B cell (primary cell): ENCODE results near the gene GMPPB. TPM values are rescaled to one million over a fixed set of nuclear protein-coding genes. Genes with fewer than 3 reads are reported as not detected.

Experiments used
- ATAC-seq: fragments of 200-7000 bp; cut with Tn5 transposase; one replicate; pipeline ENCODE4 v1.10.0; 2021; ENCODE audit warnings: low read depth, mild to moderate bottlenecking, moderate number of reproducible peaks, moderate library complexity
- CTCF ChIA-PET: fragments of 350-600 bp; sonication (Branson Sonifier 250); formaldehyde crosslinking; loops from one replicate; lab custom pipeline; 2021; ENCODE audit warnings: antibody characterized with exemption, inconsistent platforms; lab: Charles Lee
- POLR2A ChIA-PET: fragments of 350-600 bp; sonication (Branson Sonifier 250); formaldehyde crosslinking; loops from one replicate; lab custom pipeline; 2021; ENCODE audit warnings: antibody characterized with exemption; lab: Charles Lee
- DNase-seq: peaks from one replicate; pipeline ENCODE4 v3.0.0; 2013
- H2AFZ ChIP-seq: 2 replicates; pipeline ENCODE4 v1.6.1; 2012; ENCODE audit warnings: mild to moderate bottlenecking, low read depth, low read length; ENCODE audit not compliant: insufficient read depth, poor library complexity, severe bottlenecking
- H3K27ac ChIP-seq, 2 donors: 1 replicate in 1 of 2; 2 replicates in 1 of 2; pipeline ENCODE4 v1.5.1; 2012 to 2013; ENCODE audit warnings: low read length in 2 of 2, mild to moderate bottlenecking in 2 of 2, moderate library complexity in 1 of 2
- H3K27me3 ChIP-seq, 4 experiments: fragments of 200-600 bp in 1 of 4; sonication (generic) in 1 of 4; replicated peaks in 1 of 4; 1 replicate in 2 of 4; 2 replicates in 2 of 4; pipeline versions ENCODE4 v1.6.1 to v1.7.0; 2013 to 2016; ENCODE audit warnings: low read length in 3 of 4, mild to moderate bottlenecking in 2 of 4, mixed read lengths in 1 of 4, moderate library complexity in 1 of 4; ENCODE audit not compliant: insufficient read depth in 4 of 4, control insufficient read depth in 3 of 4; ENCODE audit errors: control extremely low read depth in 1 of 4
- H3K36me3 ChIP-seq, 2 experiments: replicated peaks in 1 of 2; 1 replicate in 1 of 2; 2 replicates in 1 of 2; pipeline versions ENCODE4 v1.6.1 to v1.7.1; 2013; ENCODE audit warnings: low read length in 1 of 2; ENCODE audit not compliant: insufficient read depth in 2 of 2, control insufficient read depth in 1 of 2; ENCODE audit errors: control extremely low read depth in 1 of 2, extremely low read depth in 1 of 2
- H3K4me1 ChIP-seq, 2 donors: fragments of 200-600 bp in 1 of 2; sonication (generic) in 1 of 2; 1 replicate in 1 of 2; 2 replicates in 1 of 2; pipeline versions ENCODE4 v1.5.1 to v1.6.1; 2013 to 2017; ENCODE audit warnings: low read length in 2 of 2; ENCODE audit not compliant: control insufficient read depth in 2 of 2, insufficient read depth in 2 of 2
- H3K4me2 ChIP-seq: replicated peaks from 2 replicates; pipeline ENCODE3; 2012; ENCODE audit warnings: mild to moderate bottlenecking, low read depth, low read length; ENCODE audit not compliant: poor library complexity, severe bottlenecking
- H3K4me3 ChIP-seq, 5 experiments: fragments of 200-600 bp in 1 of 5; sonication (generic) in 1 of 5; 1 replicate in 3 of 5; 2 replicates in 2 of 5; pipeline versions ENCODE4 v1.5.1 to v1.7.0; 2011 to 2016; ENCODE audit warnings: low read length in 4 of 5, mild to moderate bottlenecking in 4 of 5, low read depth in 2 of 5, control low read depth in 1 of 5, moderate library complexity in 1 of 5; ENCODE audit not compliant: insufficient read depth in 1 of 5; ENCODE audit errors: control extremely low read depth in 1 of 5, extremely low read depth in 1 of 5
- H3K79me2 ChIP-seq: fragments of 200-600 bp; sonication (generic); one replicate; pipeline ENCODE4 v1.6.0; 2016; ENCODE audit warnings: low read length; ENCODE audit not compliant: control insufficient read depth, insufficient read depth
- H3K9ac ChIP-seq: fragments of 200-600 bp; sonication (generic); 2 replicates; pipeline ENCODE4 v1.6.1; 2017; ENCODE audit warnings: mild to moderate bottlenecking, low read length, moderate library complexity
- H3K9me3 ChIP-seq, 3 donors: one replicate each; pipeline versions ENCODE4 v1.6.1 to v1.7.1; 2013; ENCODE audit warnings: low read length in 2 of 3; ENCODE audit not compliant: control insufficient read depth in 2 of 3, insufficient read depth in 1 of 3; ENCODE audit errors: control extremely low read depth in 1 of 3
- H4K20me1 ChIP-seq: 2 replicates; pipeline ENCODE4 v1.6.0; 2012; ENCODE audit warnings: mild to moderate bottlenecking, low read length; ENCODE audit not compliant: insufficient read depth, control insufficient read depth, poor library complexity, severe bottlenecking
- H3K27ac Mint-ChIP-seq: one replicate; pipeline ENCODE4 v1.8.0; 2021; ENCODE audit warnings: mixed read lengths
- H3K27me3 Mint-ChIP-seq: one replicate; pipeline ENCODE4 v1.8.0; 2021; ENCODE audit warnings: mixed read lengths
- H3K4me1 Mint-ChIP-seq: one replicate; pipeline ENCODE4 v1.8.0; 2021; ENCODE audit warnings: mixed read lengths
- H3K4me3 Mint-ChIP-seq: one replicate; pipeline ENCODE4 v1.8.0; 2021; ENCODE audit warnings: mixed read lengths
- H3K9me3 Mint-ChIP-seq: one replicate; pipeline ENCODE4 v1.8.0; 2022; ENCODE audit warnings: mixed read lengths; ENCODE audit not compliant: insufficient read depth
- CTCF ChIP-seq: fragments of 200-600 bp; IDR thresholded peaks from one replicate; pipeline ENCODE4 v1.8.0; 2022; ENCODE audit warnings: antibody characterized with exemption, mild to moderate bottlenecking
- EZH2 ChIP-seq: IDR thresholded peaks from 2 replicates; pipeline ENCODE4 v1.6.1; 2012; ENCODE audit warnings: borderline replicate concordance, low read depth, mild to moderate bottlenecking, moderate library complexity, low read length; ENCODE audit not compliant: insufficient read depth, poor library complexity, severe bottlenecking
- WGBS: methylation state at CpG from one replicate; pipeline ENCODE4 v1.1.5; 2013; ENCODE audit warnings: missing lambda C conversion rate; ENCODE audit not compliant: insufficient coverage; 5-methylcytosine and 5-hydroxymethylcytosine counted together
- intact Hi-C: fragments of 100-400 bp; cut with micrococcal nuclease; formaldehyde crosslinking; loops from one replicate; pipeline ENCODE4 v1.10.0; 2022
- polyA plus RNA-seq: library from polyadenylated mRNA; depleted of rRNA; stranded (reverse); fragments of >200 nt; gene quantifications from 2 replicates; pipeline ENCODE4 v1.2.3, GENCODE V29; 2012
- total RNA-seq, 2 donors: library from RNA; stranded (reverse); fragments of 120-200 nt in 1 of 2; gene quantifications; 1 replicate in 1 of 2; 2 replicates in 1 of 2; pipeline versions ENCODE4 v1.2.3 to v1.2.4, GENCODE V29; 2013 to 2022

Gene GMPPB
- total and polyA plus RNA-seq, 2 donors (not counting 1 experiment from before 2014, with no cell fraction given) = 31.4 to 32.5 TPM

DNA sequence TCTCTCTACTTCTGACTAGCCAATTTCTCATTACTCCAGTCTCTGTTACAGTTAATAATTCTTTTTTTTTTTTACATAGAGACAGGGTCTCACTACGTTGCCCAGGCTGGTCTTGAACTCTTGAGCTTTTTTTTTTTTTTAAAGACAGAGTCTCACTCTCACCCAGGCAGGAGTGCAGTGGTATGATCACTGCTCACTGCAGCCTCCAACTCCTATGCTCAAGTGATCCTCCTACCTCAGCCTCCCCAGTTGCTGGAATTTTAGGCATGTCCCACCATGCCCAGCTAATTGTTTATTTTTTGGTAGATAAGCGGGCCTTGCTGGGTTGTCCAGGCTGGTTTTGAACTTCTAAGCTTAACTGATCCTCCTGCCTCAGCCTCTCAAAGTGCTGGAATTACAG is 49.0 kb upstream of the GMPPB start:
- no peak for ATAC-seq
- H2AFZ ChIP-seq = no peak overlapping the region
- no peak overlapping the region for H3K27ac Mint-ChIP-seq
- H3K4me1 ChIP-seq = no peaks in the 10 kb centered on the region
- no peak for DNase-seq
- intact Hi-C loops = no loop called here
- TF ChIP-seq CTCF (no peak), EZH2 (no peak)
- H4K20me1 ChIP-seq = peaks cover 68% of the 10 kb centered on the region
- H3K27me3 Mint-ChIP-seq = no peaks in the 10 kb centered on the region
- POLR2A ChIA-PET = interaction anchor here (0.5 kb wide), 1 partner anchor 354 kb away, joined by 5 read pairs; no protein-coding TSS in a partner anchor
- no peaks in the 10 kb centered on the region for H3K9me3 ChIP-seq
- H3K4me1 Mint-ChIP-seq = peaks cover 21% of the 10 kb centered on the region
- 100% methylated on average over 2 of the region's 2 CpGs for WGBS
- H3K4me3 Mint-ChIP-seq = no peak overlapping the region
- H3K27me3 ChIP-seq = no peaks in the 10 kb centered on the region
- H3K79me2 ChIP-seq = peaks cover 97% of the 10 kb centered on the region
- no peak overlapping the region for H3K4me3 ChIP-seq
- no peak overlapping the region for H3K27ac ChIP-seq
- H3K36me3 ChIP-seq = peaks cover 3 to 23% of the 10 kb centered on the region in 2 experiments
- no peak overlapping the region for H3K9ac ChIP-seq
- H3K4me2 ChIP-seq = no peak overlapping the region
- no peaks in the 10 kb centered on the region for H3K9me3 Mint-ChIP-seq
- CTCF ChIA-PET = interaction anchor here (0.7 kb wide), 1 partner anchor 70 kb away, joined by 4 read pairs; no protein-coding TSS in a partner anchor

DNA sequence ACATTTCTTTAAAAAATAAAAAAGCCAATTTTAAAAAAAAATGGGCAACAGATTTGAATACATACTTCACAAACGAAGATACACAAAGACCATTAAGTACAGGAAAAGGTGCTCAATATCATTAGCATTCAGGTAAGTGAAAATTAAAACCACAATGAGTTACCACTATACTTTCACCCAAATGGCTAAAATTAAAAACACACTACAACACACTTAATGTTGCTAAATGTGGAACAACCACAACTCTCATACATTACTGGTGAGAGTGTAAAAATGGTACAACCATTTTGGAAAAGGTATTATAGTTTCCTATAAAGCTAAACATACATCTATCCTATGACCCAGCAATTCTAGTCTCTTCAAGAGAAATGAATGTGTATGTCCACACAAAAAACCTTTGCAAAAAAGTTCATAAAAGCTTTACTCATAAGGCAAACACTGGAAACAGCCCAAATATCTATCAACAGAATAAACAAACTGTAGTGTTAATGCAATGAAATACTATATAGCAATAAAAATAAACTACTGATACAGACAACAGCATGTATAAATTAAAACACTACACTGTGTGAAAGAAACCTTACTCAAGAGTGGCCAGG is 47.7 kb upstream of the GMPPB start:
- Histone ChIP-seq H3K9me3 (no peaks in the 10 kb centered on the region), H3K27ac (no peak overlapping the region), H3K4me2 (no peak overlapping the region), H3K4me3 (no peak overlapping the region), H3K79me2 (peaks cover 95% of the 10 kb centered on the region), H3K4me1 (no peaks in the 10 kb centered on the region), H3K9ac (no peak overlapping the region), H2AFZ (no peak overlapping the region), H3K27me3 (no peaks in the 10 kb centered on the region), H4K20me1 (peaks cover 71% of the 10 kb centered on the region), H3K36me3 (peaks cover 0 to 20% of the 10 kb centered on the region in 2 experiments)
- Mint-ChIP-seq H3K9me3 (no peaks in the 10 kb centered on the region), H3K4me3 (no peak overlapping the region), H3K27me3 (no peaks in the 10 kb centered on the region), H3K27ac (no peak overlapping the region), H3K4me1 (peaks cover 19% of the 10 kb centered on the region)
- CTCF ChIA-PET = no interaction called here
- DNase-seq (no peak), ATAC-seq (no peak)
- POLR2A ChIA-PET = no interaction called here
- TF ChIP-seq CTCF = no peak
- TF ChIP-seq EZH2 = no peak
- intact Hi-C loops = no loop called here
- WGBS = no CpG with 5 or more reads among the region's 1 CpG
